GM19240 (cell line): ENCODE measurements around the gene AAMP.
"Not testable (repeated sequence)": the region's sequence is repeated elsewhere in the genome, so short reads cannot be mapped to it uniquely, and the experiment has no call there.

Source experiments
- DNase-seq: peaks from one replicate; pipeline ENCODE4 v3.0.0; 2011; ENCODE audit warnings: low spot score; ENCODE audit not compliant: insufficient read length

The AAMP gene, protein sequence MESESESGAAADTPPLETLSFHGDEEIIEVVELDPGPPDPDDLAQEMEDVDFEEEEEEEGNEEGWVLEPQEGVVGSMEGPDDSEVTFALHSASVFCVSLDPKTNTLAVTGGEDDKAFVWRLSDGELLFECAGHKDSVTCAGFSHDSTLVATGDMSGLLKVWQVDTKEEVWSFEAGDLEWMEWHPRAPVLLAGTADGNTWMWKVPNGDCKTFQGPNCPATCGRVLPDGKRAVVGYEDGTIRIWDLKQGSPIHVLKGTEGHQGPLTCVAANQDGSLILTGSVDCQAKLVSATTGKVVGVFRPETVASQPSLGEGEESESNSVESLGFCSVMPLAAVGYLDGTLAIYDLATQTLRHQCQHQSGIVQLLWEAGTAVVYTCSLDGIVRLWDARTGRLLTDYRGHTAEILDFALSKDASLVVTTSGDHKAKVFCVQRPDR

GRCh38 chr2:218269900-218270720 lies at the start of gene AAMP, which contains the start of gene PNKD:
TSS of gene AAMP (minus strand) at chr2:218270137. CDS start at chr2:218270086, 51 bp downstream.
TSS of gene PNKD (plus strand) at chr2:218270519. CDS start at chr2:218270536, 17 bp downstream.
- peak; percentile 99 for DNase-seq

DNA sequence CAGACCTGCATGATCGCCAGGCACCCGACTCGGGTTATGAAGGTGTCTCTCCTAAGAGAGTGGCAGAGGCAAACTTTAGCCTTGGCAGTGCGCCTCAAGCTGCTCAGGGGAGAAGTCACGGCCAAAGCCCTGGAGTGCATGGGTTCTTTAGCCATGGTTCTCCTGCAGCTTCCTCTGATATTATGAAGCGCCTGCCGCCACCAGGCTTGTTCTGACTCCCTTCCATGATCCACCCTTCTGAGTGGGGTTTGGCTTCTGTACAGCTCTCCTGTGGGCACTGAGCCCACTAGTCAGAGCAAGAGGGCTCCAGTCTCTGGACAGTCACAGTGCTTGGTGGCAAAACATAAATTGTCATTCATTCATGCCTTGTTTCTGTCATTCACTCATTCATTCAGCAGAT lies 48.3 kb upstream of the AAMP start:
- no peak for DNase-seq

GRCh38 chr2:218317835-218318234 lies 47.9 kb upstream of the AAMP start:
- DNase-seq, result no peak

DNA sequence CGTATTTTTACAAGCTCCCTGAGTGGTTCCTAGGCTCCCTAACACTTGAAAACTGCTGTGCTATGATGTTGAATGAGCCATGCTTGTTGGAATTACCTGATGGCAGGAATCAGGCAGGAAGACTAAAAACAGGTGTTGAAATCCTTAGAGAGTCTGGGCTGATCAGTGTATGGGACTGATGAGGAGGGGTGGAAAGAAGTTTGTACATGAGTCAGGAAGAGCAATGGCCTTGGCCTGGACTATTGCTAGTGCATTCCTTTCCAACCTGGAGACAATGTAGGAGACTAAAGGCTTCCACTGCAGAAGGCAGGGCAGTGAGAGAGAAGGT lies 47.3 kb upstream of the AAMP start:
- no peak for DNase-seq

GRCh38 chr2:218315397-218315796 lies 45.5 kb upstream of the AAMP start:
- no peak for DNase-seq

GRCh38 chr2:218314764-218315163 lies 44.8 kb upstream of the AAMP start:
- DNase-seq, result not testable (repeated sequence)

- no peak for DNase-seq
These were observed 43.4 kb upstream of the AAMP start for GRCh38 chr2:218313356-218313755.

GRCh38 chr2:218312267-218312756 lies 42.4 kb upstream of the AAMP start:
- no peak for DNase-seq

DNA sequence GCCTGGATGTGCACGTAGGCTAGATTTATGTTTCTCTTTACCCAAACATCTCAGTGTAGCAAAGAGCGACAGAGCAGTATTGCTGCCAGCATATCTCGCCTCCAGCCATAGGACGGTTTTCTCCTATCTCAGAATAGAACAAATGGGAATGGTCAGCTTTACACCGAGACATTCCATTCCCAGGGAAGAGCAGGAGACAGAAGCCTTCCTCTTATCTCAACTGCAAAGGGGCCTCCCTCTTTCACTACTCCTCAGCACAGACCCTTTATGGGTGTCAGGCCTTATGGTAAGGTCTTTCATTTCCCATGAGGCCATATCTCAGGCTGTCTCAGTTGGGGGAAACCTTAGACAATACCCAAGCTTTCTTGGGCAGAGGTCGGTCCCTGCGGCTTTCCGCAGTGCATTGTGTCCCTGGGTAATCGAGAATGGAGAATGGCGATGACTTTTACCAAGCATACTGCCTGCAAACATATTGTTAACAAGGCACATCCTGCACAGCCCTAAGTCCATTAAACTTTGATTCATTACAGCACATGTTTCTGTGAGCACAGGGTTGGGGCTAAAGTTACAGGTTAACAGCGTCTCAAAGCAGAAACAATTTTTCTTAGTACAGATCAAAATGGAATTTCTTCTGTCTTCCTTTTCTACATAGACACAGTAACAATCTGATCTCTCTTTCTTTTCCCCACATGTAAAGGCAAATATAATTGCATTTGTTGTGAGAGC lies 41.8 kb upstream of the AAMP start:
- DNase-seq, result not testable (repeated sequence)

GRCh38 chr2:218310853-218311540 lies 41.1 kb upstream of the AAMP start:
- no peak for DNase-seq

- DNase-seq, result no peak
These were observed 37.6 kb upstream of the AAMP start for GRCh38 chr2:218307415-218308090.

DNA sequence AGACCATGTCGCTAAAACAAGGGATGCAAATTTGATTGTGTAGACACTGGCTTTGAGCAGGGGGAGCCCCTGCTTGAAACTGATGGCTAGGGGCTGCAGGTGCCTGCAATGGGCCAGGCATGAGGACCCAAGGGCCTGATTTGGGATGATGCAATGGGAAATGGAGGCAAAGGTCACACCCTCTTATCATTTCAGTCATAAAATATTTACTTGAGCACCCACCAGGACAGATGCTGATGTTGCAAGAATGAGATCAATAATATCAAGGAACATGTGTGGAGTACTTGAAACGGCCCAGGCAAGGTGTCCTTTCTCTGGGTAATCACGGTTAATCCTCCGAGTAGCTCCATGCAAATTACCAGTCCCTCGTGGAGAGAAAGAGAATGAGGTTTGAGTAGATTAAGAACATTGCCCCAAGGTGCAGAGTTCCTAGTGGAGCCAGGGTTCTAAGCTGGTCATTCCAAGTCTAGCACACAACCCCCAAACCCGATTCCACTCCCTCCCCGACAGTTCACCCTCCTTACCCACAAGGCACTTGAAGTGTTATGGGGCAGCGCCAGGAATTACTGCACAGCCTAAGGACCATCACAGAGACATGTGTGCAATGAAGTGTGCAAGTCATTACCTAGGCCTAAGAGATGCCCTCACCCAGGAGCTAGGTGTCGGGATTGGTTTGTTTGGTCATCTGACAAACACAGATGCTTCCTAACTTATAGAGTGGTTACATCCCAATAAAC lies 36.4 kb upstream of the AAMP start:
- no peak for DNase-seq

- DNase-seq, result no peak
These were observed 35.4 kb upstream of the AAMP start for GRCh38 chr2:218305383-218305782.

GRCh38 chr2:218301176-218301819 lies 31.4 kb upstream of the AAMP start:
- DNase-seq, result no peak

DNA sequence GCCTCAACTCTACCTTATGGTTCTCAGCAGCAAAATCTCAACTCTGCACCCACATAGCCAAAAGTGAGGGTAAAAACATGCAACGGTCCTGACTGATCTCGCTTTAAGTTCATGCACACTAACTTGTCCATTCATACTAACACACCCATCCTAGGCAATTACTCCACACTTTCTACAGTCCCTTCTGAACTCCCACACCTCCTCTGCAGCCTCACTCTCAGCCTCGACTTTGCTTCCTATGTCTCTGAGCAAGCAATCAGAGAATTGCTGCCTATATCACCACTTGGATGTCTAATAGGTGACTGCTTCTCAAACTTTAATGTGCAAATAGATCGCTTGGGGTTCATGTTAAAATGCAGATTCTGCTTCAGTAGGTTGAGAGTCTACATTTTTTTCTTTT lies 30.2 kb upstream of the AAMP start:
- no peak for DNase-seq

GRCh38 chr2:218298314-218298875 lies 28.5 kb upstream of the AAMP start:
- DNase-seq, result no peak

GRCh38 chr2:218296847-218297246 lies 26.9 kb upstream of the AAMP start:
- DNase-seq, result no peak

DNA sequence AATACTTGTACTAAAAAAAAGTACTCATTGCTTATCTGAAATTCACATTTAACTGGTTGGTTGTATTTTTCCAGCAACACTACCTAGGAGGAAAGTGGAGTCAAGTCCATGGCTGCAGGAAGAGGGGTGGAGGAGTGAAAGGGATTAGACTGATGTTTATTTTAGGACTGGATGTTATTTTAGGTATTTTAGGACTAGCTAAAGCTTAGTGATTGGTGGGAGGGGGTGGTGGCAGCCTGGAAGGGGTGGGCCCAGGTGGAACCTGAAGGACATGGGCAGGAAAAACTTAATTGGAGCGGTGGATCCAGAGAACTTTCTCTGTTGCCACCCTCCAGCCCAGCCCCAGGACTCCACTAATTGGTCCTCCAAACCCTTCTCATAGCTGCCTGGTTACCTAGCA lies 26.3 kb upstream of the AAMP start:
- DNase-seq, result no peak

DNA sequence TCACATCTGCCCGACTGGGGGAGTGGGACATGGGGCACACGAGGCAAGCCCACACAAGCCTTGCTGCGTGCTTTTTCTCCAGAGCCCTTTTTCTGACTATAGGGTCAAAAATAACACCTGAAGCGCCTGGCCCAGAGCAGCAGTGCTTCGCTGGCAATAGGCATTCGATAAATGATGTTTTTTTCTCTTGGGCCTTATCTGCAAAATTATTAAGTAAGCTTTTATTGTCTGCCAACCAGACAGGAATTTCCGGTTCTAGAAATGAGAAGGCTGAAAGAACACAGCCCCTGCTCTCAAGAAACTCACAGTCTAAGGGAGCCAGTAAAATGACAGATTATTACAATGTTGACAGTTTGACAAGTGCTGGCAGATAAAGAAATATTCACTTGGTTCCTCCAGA lies 25.1 kb upstream of the AAMP start:
- no peak for DNase-seq
